HG02588 (cell line): Measurements from ENCODE around the gene ALOX5.
A peak's percentile ranks its signal among the peaks of the same experiment; 100 is the strongest.

Source experiments
- ATAC-seq: cut with Tn5 transposase; IDR thresholded peaks from one replicate; pipeline ENCODE4 v1.9.1; 2021; ENCODE audit warnings: mild to moderate bottlenecking, moderate library complexity; ENCODE audit not compliant: unreplicated experiment

Gene ALOX5

GRCh38 chr10:45441239-45442190 is 67.5 kb downstream of the ALOX5 start:
- no peak for ATAC-seq

DNA sequence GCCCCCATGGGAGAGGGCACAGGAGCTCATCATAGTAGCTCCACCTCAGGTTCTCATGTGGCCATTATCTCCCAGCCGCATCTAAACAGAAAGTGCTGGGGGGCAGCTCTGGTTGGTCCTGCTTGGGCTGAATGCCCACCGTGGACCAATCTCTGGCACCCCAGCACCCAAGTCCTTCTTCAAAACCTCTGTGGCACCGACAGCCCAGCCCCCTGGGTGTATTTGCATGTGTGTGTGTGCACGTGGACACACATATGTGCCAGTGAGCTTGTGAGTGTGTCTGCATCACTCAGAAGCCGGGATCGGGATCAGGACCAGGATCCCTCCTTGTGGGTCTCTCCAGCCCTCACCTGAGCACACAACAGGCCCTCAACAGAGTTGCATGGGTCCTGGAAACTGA is 68.2 kb downstream of the ALOX5 start:
- no peak for ATAC-seq

DNA sequence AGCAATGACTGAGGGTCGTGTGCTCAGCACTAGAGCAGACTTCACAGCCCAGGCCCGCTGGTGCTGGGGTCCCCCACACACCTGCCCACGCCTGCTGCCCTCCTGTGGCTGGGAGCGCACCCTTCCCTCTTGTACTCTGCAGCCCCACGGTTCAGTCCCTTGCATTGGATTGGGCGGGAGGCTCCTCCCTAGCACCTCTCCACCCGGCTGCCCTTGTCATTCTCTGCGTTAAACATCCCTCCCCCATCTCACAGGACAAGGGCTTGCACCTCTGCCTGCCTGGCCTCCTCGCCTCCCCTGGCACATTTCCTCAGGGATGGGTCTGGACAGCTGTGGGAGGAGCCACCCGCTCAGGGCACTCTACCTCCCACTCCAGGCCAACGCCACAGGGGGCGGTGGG is 68.6 kb downstream of the ALOX5 start:
- ATAC-seq = no peak

GRCh38 chr10:45443101-45444009 is 69.3 kb downstream of the ALOX5 start:
- no peak for ATAC-seq

DNA sequence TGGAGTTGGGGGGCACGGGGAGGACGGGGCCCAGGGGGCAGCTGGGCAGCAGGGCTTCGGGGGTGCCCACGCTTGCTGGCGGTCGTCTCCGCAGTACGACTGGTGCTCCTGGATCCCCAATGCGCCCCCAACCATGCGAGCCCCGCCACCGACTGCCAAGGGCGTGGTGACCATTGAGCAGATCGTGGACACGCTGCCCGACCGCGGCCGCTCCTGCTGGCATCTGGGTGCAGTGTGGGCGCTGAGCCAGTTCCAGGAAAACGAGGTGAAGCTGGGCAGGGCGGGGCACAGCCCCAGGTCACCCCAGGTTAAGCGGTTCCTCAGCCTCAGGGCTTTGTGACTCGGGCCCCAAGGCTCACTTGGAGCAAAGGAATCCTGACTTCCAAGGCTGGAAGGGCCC is 70.0 kb downstream of the ALOX5 start:
- ATAC-seq = no peak

- no peak for ATAC-seq
Measured at GRCh38 chr10:45444976-45445898, 71.2 kb downstream of the ALOX5 start.

DNA sequence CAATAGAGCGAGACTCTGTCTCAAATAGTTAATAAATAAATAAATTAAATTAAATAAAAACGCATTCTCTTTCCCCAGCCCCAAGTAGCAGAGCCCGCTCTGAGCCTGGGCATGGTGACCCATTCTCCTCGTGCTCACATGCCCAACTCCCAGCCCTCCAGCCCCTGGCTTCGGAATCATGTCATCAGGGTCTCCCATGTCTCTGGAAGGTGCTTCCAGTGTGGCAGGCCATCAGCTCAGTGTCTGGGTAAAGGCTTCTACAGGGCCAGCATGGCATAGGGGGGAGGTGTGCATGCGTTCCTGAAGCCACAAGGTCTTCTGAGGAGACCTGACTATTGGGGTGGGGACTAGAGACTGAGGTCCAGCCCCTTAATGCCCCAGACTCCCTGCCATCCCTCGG is 72.8 kb downstream of the ALOX5 start:
- no peak for ATAC-seq

GRCh38 chr10:45447416-45447815 is 73.4 kb downstream of the ALOX5 start:
- no peak for ATAC-seq

DNA sequence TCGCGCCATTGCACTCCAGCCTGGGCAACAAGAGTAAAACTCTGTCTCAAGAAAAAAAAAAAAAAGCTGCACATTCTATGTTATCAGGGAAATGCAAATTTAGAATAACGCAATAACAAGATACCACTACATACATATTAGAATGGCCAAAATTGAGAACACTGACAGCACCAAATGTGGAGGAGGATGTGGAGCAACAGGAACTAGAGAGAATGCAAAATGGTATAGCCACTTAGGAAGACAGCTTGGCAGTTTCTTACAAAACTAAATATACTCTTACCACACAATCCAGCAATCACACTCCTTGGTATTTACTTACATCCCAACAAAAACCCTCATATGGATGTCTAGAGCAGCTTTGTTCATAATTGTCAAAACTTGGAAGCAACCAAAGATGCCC is 76.8 kb downstream of the ALOX5 start:
- ATAC-seq = no peak

DNA sequence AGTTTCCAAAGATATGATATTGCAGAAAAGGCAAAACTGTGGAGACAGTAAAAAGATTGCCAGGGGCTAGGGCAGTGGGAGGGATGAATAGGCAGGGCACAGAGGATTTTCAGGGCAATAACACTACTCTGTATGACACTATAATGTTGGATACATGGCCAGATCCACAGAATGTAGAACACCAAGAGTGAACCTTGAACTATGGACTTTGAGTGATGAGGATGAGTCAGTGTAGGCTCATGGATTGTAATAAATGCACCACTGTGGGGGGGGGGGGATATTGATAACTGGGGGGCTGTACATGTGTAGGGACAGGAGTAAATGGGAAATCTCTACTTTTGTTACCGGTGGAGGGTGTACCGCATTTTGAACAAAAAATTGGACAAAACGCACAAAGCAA is 77.4 kb downstream of the ALOX5 start:
- no peak for ATAC-seq

DNA sequence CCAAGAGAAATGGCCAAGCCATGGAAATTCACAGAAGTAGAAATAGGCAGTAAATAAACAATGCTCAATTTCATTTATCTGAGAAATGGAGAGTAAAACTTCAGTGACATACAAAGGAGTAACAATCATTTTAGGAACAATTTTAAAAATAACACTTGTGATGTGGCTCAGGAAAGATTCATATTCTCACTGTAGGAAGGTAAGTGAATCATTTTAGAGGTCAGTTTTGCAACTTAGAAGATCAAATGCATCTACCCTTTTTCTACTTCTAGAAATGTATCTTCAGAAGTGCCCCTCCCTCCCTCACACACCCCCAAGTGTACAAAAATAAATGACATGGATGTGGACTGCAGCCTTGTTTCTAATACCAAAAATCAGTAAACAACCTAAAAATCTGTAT is 78.3 kb downstream of the ALOX5 start:
- no peak for ATAC-seq

- no peak for ATAC-seq
Measured at GRCh38 chr10:45452743-45453452, 78.9 kb downstream of the ALOX5 start.

DNA sequence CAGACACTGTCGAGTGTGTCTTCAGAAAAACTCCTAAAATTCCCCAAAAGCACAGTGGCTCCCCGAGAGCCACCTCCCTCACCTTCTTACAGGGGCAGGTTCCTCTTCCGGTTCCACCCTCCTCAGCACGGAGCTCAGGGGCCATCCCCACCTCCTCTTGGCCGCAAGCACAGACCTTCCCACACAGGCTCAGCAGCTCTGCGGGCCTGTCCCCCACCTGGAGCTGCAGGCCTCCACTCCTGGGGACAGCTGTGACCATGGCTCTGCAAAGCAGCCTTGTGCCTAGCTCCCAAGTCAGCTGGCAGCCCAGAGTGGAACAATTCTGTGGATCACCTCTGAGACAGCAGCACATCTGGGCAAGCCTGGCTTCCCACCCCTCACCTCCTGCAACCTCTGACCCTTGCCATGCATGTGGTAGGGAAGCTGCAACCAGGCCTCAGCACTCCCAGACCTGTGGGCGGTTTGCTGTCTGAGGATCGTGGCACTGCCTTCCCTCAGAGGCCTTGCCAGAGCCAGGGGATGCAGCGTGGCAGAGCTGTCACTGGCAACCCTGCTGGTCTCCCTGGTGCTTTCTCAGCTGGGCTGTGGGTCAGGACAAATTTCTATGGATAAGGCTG is 79.7 kb downstream of the ALOX5 start:
- ATAC-seq = no peak

GRCh38 chr10:45454262-45454661 is 80.2 kb downstream of the ALOX5 start:
- ATAC-seq = no peak

- ATAC-seq = no peak
Measured at GRCh38 chr10:45454859-45455258, 80.8 kb downstream of the ALOX5 start.

- no peak for ATAC-seq
Measured at GRCh38 chr10:45456233-45456632, 82.2 kb downstream of the ALOX5 start.

- no peak for ATAC-seq
Measured at GRCh38 chr10:45456822-45457221, 82.8 kb downstream of the ALOX5 start.

- ATAC-seq = no peak
Measured at GRCh38 chr10:45457487-45457886, 83.5 kb downstream of the ALOX5 start.

- peak; percentile 36 for ATAC-seq
Measured at GRCh38 chr10:45460235-45460878, 86.3 kb downstream of the ALOX5 start.
